HG03025 (cell line): Measurements from ENCODE around the gene CERT1.
A peak's percentile ranks its signal among the peaks of the same experiment; 100 is the strongest.
"Not testable (repeated sequence)": the region's sequence is repeated elsewhere in the genome, so short reads cannot be mapped to it uniquely, and the experiment has no call there.

Source experiments
- ATAC-seq: cut with Tn5 transposase; IDR thresholded peaks from one replicate; pipeline ENCODE4 v1.9.1; 2021; ENCODE audit warnings: mild to moderate bottlenecking, moderate library complexity; ENCODE audit not compliant: unreplicated experiment, low FRiP score

Gene CERT1, protein sequence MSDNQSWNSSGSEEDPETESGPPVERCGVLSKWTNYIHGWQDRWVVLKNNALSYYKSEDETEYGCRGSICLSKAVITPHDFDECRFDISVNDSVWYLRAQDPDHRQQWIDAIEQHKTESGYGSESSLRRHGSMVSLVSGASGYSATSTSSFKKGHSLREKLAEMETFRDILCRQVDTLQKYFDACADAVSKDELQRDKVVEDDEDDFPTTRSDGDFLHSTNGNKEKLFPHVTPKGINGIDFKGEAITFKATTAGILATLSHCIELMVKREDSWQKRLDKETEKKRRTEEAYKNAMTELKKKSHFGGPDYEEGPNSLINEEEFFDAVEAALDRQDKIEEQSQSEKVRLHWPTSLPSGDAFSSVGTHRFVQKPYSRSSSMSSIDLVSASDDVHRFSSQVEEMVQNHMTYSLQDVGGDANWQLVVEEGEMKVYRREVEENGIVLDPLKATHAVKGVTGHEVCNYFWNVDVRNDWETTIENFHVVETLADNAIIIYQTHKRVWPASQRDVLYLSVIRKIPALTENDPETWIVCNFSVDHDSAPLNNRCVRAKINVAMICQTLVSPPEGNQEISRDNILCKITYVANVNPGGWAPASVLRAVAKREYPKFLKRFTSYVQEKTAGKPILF

DNA sequence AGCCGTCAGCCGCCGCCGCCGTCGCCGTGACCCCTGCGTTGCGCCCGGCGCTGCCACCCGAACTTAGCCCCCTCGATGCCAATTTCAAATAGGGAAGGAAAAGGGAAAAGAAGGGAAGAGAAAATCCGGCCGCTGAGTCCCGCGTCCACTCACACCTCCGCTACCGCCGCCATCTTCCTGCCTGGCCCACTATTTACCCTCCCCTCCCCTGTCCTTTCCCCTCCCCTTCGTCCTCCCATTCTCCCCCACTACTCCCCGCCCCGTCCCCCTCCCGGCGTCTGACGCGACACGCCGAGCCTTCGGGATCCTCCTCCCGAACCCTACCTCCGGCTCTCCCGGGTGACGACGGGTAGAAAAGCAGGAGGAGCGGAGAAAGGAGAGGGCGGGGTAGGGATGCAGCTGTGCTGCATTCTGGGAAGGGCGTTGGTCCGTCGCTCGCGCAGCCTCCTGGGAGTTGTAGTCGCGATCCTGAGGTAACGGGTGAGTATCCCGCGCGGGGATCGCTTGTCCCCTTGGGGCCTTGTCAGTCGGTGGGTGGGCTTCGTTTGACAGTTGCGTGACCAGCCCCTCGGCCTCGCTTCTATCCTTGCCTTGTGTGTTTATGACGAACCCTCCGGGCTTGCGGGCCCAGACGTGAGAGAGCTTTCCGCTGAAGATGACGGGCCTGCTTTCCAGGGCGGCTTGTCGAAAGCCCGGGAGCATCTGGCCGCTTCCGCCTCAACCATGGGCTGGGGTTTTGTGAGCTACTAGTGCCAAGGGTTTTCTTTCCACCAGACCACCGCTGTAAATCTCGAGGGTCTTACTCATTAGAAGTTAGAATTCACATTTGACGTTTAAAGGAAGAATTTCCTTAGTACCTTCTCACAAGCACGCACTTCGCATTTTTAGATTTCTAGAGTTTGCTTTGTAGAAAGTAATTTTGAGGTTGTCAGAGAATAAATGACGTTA is at the start of gene CERT1, which contains the start of gene POLK:
Gene CERT1 (minus strand): TSS at position 195 of the 948 bp plus-strand sequence. CDS start 422 bp downstream, outside the sequence.
Gene POLK (plus strand): TSS at position 457 of the 948 bp plus-strand sequence.
- ATAC-seq: peak; percentile 84

DNA sequence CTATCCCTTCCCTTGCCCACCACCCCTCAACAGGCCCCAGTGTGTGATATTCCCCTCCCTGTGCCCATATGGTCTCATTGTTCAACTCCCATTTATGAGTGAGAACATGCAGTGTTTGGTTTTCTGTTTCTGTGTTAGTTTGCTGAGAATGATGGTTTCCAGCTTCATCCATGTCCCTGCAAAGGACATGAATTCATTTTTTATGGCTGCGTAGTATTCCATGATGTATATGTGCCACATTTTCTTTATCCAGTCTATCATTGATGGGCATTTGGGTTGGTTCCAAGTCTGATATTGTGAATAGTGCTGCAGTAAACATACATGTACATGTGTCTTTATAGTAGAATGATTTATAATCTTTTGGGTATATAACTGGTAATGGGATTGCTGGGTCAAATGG is 49.2 kb upstream of the CERT1 start:
- not testable (repeated sequence) for ATAC-seq

DNA sequence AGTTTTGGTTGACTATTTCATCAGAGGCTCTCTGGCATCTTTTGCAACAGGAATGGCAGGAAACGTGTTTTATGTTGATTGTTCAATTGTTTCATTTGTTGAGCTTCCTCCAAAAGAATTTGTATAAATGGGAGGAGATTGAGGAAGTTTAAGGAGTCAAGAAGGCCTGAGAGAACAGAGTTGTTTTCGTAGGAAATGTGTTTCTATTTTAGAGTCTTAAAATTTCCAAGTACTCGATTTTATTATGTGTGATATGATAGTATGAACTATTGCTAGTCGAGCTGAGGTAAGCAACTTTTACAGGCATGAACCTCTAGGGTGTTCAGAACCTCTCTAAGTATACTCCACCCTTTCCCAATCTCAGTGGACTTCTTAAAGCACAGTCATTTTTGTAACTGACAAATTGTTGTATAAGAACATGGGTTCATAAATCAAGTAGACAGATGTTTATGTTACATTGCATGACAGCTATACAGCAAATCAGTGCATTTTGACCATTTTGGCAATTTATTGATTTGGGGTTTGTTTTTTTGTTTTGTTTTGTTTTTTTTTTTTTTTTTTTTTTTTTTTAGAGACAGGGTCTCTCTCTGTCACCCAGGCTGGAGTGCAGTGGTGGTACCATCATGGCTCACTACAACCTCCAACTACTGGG is 47.7 kb upstream of the CERT1 start:
- no peak for ATAC-seq

DNA sequence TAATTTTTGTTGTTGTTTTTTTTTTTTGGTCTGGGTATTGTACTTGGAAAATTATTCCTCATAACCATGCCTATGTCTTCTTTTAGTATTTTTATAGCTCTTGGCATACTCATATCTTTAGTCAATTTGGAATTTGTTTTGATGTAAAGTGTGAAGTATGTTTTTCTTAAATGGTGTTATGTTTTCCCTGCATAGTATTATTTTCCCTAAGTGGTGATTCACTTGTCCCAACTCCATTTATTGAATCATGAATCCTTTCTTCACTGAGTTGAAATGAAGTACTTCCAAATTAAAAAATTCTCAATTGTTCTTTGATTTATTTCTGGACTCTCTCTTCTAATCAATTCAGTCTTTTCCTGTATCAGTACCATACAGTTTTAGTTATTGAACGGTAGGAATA is 46.8 kb upstream of the CERT1 start:
- ATAC-seq: no peak

DNA sequence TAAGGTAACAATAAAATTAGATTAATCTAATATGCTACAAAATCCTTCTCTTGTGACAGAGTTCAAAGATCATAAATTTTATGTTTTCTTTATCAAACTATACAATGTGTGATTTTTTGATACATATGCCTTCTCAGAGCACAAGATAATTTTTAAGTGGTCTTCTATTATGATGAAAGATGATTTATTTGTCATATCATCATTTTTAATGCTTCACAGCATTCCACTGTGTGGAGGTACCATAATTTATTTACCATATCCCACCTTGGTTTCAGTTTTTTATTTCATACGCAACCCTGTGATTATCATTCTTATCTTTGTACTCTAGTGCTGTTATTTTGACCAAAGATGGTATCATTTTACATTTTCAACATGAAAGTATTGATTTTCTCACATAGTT is 41.9 kb upstream of the CERT1 start:
- ATAC-seq: no peak

DNA sequence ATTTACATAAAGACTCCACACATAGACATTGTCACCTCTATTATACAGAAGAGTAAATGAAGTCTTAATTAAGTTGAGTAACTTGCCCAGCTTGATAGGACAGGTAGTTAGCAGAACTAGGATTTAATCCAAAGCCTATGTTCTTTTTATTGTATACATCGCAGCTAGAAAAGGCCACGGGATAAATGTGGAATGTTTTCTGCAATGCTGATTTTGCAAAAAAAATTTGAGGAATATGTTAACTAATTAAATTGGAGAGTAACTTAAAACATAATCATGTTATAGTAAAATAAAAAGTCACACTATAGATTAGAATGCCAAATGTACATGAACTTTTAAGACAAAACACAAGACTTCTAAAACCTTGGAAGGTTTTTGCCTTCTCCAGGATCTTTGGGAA is 41.3 kb upstream of the CERT1 start:
- ATAC-seq: no peak

DNA sequence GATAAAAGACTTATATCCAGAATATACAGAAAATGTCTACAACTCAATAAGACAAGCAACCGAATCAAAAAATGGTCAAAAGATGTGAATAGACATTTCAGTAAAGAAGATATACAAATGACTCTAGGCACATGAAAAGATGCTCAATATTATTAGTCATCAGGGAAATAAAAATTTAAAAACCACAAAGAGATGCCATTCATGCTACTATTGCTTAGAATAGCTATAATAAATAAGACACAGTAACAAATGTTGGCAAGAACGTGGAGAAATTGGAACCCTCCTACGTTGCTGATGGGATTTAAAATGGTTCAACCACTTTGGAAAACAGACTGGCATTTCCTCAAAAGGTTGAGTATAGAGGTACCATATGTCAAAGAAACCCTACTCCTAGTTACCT is 40.0 kb upstream of the CERT1 start:
- no peak for ATAC-seq

DNA sequence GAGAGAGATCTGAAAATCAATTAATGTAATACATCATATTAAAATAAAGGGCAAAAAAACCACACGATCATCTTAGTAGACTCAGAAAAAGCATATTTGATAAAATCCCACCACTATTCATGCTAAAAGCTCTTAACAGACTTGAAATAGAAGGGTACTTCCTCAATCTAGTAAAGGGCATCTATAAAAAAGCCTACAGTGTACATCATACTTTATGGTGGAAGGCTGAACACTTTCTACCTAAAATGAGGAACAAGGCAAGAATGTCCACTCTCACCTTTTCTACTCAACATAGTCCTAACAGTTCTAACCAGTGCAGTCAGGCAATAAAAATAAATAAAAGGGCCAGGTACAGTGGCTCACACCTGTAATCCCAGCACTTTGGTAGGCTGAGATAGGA is 39.2 kb upstream of the CERT1 start:
- ATAC-seq: no peak

DNA sequence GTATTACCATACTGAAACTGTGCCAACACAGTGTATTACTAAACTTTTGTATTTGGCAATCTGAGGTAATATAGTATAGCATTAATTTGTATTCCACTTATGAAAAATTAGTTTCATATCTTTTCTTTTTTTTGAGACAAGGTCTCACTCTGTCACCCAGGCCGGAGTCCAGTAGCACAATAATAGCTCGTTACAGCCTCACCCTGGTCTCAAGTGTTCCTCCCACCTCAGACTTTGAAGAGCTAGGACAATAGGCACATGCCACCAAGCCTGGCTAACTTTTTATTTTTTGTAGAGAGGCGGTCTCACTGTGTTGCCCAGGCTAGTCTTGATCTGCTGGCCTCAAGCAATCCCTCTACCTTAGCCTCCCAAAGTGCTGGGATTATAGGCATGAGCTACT is 36.4 kb upstream of the CERT1 start:
- ATAC-seq: no peak

DNA sequence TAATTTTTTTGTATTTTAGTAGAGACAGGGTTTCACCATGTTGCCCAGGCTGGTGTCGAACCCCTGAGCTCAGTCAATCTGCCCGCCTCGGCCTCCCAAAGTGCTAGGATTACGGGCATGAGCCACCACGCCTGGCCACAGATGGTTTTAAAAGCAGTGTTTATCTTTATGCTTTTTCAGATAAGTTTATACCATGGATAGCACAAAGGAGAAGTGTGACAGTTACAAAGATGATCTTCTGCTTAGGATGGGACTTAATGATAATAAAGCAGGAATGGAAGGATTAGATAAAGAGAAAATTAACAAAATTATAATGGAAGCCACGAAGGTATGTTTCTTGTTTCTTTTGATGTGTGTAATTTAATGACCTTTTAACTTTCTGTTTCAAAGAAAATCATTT is 35.4 kb upstream of the CERT1 start:
- ATAC-seq: no peak

DNA sequence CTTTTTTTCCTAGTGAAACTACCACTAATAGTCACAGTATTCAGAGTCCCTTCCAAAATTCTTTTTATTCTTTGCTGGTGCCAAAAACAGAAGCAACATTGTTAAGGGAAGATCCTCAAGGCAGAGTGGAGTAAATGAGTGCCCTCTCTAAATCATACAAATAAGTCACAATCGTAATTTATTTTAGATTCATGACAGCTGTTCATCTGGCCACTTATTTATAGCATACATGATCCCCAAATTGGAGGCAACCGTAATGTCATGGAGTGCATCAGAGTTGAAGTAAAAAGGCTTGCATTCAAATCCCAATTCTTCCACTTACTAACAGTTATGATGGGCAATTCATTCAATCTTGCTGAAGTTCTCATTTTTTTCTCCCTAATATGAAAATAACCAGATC is 33.7 kb upstream of the CERT1 start:
- no peak for ATAC-seq

DNA sequence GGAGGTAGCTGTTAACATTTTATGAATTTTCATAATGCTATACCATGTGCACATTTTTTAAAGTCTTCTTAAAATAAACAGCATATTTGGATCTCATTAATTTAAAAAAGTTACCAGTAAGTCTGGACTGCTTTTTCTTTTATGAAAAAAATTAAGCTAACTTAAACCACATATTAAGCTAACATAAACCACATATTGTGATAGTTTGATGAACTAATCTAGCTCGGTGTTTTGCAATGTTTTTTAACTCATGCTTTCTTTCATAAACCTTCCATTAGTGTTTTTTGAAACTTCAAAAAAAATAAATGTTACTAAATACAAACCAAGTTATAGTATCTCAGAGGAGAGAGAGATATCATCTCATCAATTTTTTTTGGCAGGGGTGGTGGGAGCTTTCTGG is 26.8 kb upstream of the CERT1 start:
- ATAC-seq: no peak

DNA sequence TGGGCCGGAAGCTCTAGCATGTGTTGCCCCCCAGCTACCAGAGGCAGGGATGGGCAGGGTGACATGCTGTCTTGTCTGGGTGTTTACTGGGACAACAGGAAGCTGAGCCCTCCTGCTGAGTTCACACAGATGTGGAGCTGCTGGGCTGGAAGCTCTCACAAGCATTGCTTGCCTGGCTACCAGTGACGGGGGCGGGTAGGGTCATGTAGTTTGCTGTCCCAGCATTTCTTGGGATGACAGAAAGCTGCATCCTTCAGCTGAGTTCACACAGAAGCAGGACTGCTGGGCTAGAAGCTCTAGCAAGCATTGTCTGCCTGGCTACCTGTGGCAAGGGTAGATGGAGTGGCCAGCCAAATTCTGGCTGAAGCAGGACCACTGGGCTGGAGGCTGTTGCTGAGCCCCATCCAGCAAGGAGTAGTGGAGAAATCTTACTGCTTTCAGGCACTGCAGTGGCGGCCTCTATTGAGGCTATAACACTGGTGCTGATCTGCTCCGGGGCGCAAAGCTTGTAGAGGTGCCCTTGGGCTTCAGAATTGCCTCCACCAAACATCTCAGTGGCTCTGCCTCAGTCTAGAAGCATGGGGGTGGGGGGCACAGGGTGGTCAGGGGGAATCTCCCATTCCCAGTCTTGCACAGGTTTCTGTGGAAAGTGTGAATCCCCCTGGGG is 25.4 kb upstream of the CERT1 start:
- ATAC-seq: no peak

DNA sequence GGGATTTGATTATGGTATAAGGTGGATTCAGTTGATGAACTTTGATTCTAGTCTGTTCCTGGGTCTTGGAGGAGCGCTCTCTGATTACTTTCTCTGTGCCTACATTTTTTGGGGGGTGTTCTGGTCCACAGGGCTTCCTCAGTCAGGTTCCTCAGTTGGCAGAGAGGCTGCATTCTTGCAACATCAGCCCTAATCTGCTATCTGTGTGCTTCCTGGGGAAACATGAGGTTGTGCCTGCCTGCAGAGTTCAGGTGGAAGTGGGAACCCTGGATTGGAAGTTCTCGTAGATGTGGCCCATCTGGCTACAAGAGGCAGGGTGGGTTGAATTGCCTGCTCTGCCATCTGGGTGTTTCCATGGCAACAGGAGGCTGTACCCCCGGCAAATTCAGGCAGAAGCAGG is 24.7 kb upstream of the CERT1 start:
- ATAC-seq: no peak

DNA sequence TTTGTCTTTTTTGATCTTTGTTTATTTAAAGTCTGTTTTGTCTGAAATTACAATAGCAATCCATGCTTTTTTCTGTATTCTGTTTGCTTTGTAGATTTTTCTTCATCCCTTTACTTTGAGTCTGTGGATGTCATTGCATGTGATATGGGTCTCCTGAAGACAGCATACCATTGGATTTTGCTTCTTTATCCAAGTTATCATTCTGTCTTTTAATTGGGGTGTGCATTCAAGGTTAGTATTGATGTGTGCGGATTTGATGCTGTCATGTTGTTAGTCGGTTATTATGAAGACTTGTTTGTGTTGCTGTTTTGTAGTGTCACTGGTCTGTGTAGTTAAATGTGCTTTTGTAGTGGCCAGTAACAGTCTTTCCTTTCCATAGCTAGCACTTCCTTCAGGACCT is 23.3 kb upstream of the CERT1 start:
- ATAC-seq: no peak

DNA sequence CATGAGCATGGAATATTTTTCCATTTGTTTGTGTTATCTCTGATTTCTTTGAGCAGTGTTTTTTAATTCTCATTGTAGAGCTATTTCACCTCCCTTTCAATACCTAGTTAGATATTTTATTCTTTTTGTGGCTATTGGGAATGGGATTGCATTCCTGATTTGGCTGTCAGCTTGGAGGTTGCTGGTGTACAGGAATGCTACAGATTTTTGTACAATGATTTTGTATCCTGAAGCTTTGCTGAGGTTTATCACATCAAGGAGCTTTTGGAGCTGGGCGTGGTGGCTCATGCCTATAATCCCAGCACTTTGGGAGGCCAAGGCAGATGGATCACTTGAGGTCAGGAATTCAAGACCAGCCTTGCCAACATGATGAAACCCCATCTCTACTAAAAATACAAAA is 22.3 kb upstream of the CERT1 start:
- not testable (repeated sequence) for ATAC-seq

DNA sequence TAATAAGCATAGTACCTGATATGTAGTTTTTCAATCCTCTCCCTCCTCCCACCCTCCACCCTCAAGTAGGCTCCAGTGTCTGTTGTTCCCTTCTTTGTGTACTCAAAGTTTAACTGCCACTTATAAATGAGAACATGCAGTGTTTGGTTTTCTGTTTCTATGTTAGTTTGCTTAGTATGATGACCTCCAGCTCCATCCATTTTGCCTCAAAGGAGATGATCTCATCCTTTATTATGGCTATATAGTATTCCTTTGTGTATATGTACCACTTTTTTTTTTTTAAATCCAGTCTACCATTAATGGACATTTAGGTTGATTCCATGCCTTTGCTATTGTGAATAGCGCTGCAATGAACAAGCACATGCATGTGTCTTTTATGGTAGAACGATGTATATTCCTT is 20.8 kb upstream of the CERT1 start:
- ATAC-seq: no peak

DNA sequence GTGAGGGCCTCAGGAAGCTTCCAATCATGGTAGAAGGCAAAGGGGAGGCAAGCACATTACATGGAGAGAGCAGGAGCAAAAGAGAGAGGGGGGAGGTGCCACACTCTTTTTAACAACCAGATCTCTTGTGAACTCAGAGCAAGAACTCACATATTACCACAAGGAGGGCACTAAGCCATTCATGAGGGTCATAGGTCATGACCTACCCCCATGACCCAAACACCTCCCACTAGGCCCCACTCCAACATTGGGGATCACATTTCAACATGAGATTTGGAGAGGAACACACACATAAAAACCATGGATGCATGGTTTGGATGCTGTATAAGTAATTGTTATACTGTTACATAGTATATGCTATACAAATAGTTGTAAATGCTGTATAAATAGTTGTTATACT is 17.8 kb upstream of the CERT1 start:
- no peak for ATAC-seq

DNA sequence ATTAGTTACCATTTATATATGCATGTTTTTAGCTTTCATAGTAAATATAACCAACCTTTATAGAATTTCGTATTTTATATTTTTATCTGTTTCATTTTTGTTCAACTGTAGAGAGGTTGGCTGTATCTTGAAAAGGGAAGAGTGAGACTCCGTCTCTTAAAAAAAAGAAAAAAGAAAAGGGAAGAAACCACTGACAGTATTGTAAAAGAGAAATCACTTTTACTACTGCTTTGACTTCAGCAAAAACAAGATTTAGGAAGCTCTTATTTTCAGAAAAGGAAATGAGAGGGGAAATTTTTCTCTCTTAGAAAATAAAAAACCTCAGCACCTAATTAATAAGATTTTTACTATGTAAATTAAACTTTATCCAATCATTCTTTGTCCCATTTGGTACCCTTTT is 14.6 kb upstream of the CERT1 start:
- no peak for ATAC-seq

DNA sequence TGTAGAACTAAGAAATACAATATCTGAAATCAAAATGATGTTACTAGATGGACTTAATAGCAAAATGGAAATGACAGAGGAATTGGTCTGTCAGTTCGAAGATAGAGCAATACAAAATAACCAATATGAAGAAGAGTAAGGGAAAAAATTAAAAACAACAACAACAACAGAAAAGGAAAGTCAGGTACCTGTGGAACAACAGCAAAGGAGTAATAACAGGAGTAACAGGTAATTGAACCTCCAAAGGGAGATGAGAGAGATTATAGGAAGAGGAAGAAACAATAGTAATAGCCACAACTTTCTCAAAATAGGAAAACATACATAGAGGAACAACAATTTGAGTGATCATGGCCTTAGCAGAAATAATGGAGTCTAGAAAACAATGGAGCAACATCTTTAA is 13.9 kb upstream of the CERT1 start:
- no peak for ATAC-seq
